Activated CD4-positive, CD25-positive, alpha-beta regulatory T cell treated with anti-CD3 and anti-CD28 coated beads, Interleukin-2, amount 50 U/mL, for 72 hours (primary cell): Measurements from ENCODE around the gene SEPTIN10.
A peak's percentile ranks its signal among the peaks of the same experiment; 100 is the strongest.
"Not testable (repeated sequence)": the region's sequence is repeated elsewhere in the genome, so short reads cannot be mapped to it uniquely, and the experiment has no call there.

Experiments used
- DNase-seq: peaks from one replicate; pipeline ENCODE4 v3.0.0; 2021

SEPTIN10 gene

GRCh38 chr2:109613922-109614714 lies at the start of gene SEPTIN10, which contains the start of gene SOWAHC:
Gene SEPTIN10 (minus strand): TSS chr2:109613966. CDS start chr2:109613827, 139 bp downstream.
Gene SOWAHC (plus strand): TSS chr2:109614364. CDS start chr2:109614490, 126 bp downstream.
- peak; percentile 83 for DNase-seq

- DNase-seq, result no peak
These were observed 49.1 kb upstream of the SEPTIN10 start for GRCh38 chr2:109662889-109663288.

GRCh38 chr2:109660046-109660860 lies 46.5 kb upstream of the SEPTIN10 start:
- no peak for DNase-seq

GRCh38 chr2:109659396-109660045 lies 45.8 kb upstream of the SEPTIN10 start:
- no peak for DNase-seq

GRCh38 chr2:109655287-109655686 lies 41.5 kb upstream of the SEPTIN10 start:
- no peak for DNase-seq

GRCh38 chr2:109654326-109655050 lies 40.7 kb upstream of the SEPTIN10 start:
- no peak for DNase-seq

GRCh38 chr2:109649736-109650695 lies 36.2 kb upstream of the SEPTIN10 start:
- DNase-seq, result no peak

- DNase-seq, result no peak
These were observed 34.3 kb upstream of the SEPTIN10 start for GRCh38 chr2:109648041-109648527.

GRCh38 chr2:109647636-109648035 lies 33.9 kb upstream of the SEPTIN10 start:
- no peak for DNase-seq

- DNase-seq, result no peak
These were observed 33.2 kb upstream of the SEPTIN10 start for GRCh38 chr2:109646961-109647360.

- DNase-seq, result no peak
These were observed 31.8 kb upstream of the SEPTIN10 start for GRCh38 chr2:109645412-109646184.

GRCh38 chr2:109644571-109645275 lies 31.0 kb upstream of the SEPTIN10 start:
- DNase-seq, result no peak

- DNase-seq, result not testable (repeated sequence)
These were observed 26.2 kb upstream of the SEPTIN10 start for GRCh38 chr2:109640000-109640399.

- DNase-seq, result no peak
These were observed 25.0 kb upstream of the SEPTIN10 start for GRCh38 chr2:109638795-109639194.

- DNase-seq, result no peak
These were observed 24.2 kb upstream of the SEPTIN10 start for GRCh38 chr2:109637749-109638570.

- no peak for DNase-seq
These were observed 22.6 kb upstream of the SEPTIN10 start for GRCh38 chr2:109636317-109636716.

GRCh38 chr2:109635426-109636304 lies 21.9 kb upstream of the SEPTIN10 start:
- DNase-seq, result no peak
